CD1c-positive myeloid dendritic cell (primary cell): ENCODE results near the gene GFPT1.
A peak's percentile ranks its signal among the peaks of the same experiment; 100 is the strongest.
"Not testable (repeated sequence)": the region's sequence is repeated elsewhere in the genome, so short reads cannot be mapped to it uniquely, and the experiment has no call there.

Experiments used
- DNase-seq: peaks from one replicate; pipeline ENCODE4 v3.0.0-alpha.2; 2016; ENCODE audit errors: extremely low spot score

The GFPT1 gene

DNA sequence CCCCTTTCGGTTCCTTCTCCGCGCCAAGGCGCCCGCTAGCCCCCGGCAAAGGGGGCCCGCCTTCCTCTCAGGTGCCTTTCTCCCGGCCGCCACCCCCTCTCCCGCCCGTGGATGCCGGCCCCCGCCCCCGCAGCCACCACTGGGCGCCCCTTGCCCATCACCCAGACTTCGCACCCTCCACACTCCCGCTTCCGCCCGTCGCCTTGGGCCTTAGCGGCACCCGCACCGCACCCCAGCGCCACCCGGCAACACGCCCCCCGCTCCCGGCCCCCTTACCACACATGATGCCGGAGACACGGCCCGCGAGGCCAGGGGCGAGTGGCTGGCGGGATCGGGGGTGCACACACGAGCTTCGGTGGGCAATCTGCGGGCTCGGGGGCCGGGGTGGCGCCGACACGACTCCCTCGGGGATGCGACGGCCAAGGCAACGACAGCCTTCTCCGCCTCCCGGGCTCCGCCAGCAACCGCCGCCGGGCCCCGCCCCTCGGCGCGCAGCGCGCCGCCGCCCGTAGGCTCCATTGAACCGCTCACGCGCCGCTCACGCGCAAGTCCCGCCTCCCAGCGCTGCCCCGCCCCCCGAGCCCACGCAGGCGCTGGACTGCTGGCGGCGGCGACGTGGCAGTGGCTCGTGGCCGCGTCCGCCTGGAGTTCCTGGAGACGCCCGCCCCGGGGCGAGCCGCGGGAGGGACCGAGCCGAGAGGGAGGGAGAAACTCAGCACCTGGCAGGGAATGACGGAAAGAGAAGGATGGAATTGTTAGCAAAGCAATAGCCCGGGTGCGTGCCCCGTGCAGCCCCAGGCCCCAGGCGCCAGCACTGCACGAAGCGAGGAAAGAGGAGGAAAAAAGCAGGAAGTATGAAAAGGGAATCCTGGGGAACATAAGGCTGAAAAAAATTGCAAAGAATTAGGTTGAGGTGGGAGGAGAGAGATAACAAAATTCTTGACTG is at the start of gene GFPT1:
Gene GFPT1, minus strand, starts transcription at position 439 of the 946 bp plus-strand sequence. Its CDS starts 156 bp downstream, at position 283.
- DNase-seq, result peak; percentile 97

GRCh38 chr2:69436596-69436937 is 49.5 kb upstream of the GFPT1 start:
- DNase-seq, result no peak

GRCh38 chr2:69434753-69435152 is 47.7 kb upstream of the GFPT1 start:
- no peak for DNase-seq

DNA sequence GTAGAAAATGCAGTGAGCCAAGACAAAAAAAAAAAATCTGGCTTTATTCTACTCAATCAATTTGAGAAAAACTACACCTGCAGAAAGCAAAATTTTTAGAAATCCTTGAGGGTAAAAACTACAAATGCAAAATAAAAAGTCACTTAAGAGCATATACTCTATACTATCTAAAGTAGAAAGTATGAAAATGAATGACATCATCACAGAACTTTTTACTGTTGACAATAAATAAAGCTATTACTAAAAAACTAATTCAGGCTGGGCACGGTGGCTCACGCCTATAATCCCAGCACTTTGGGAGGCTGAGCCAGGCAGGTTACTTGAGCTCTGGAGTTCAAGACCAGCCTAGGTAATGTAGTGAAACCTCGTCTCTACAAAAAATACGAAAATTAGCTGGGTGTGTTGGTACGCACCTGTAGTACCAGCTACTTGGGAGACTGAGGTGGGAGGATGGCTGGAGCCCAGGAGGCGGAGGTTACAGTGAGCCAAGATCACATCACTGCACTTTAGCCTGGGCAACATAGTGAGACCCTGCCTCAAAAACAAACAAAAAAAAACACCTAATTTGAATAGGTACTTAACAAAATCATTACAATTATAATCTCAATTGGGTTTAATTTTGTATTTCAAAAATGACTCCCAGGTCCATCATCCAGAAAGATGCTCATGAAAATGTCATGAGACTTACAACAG is 42.6 kb upstream of the GFPT1 start:
- DNase-seq, result no peak

- DNase-seq, result no peak
Observed at GRCh38 chr2:69428981-69429380, 42.0 kb upstream of the GFPT1 start.

GRCh38 chr2:69424419-69424818 is 37.4 kb upstream of the GFPT1 start:
- no peak for DNase-seq

GRCh38 chr2:69422198-69422597 is 35.2 kb upstream of the GFPT1 start:
- DNase-seq, result no peak

- DNase-seq, result not testable (repeated sequence)
Observed at GRCh38 chr2:69419111-69419510, 32.1 kb upstream of the GFPT1 start.

- DNase-seq, result no peak
Observed at GRCh38 chr2:69416147-69416546, 29.1 kb upstream of the GFPT1 start.

DNA sequence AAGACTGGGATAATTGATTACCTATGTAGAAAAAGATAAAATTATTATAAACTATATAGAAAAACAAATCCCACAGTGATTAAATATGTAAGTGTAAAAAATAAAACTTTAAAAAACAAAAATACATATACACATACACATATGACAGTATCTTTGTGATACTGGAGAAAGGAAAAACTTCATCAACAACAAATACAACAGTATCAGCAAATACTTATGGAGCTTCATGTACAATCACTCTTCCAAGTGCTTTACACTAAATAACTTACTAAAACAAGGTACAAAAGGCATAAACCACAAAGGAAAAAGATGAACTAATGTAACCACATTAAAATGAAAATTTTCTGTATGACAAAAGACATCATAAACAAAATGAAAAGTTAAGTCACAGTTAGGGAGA is 24.1 kb upstream of the GFPT1 start:
- no peak for DNase-seq

DNA sequence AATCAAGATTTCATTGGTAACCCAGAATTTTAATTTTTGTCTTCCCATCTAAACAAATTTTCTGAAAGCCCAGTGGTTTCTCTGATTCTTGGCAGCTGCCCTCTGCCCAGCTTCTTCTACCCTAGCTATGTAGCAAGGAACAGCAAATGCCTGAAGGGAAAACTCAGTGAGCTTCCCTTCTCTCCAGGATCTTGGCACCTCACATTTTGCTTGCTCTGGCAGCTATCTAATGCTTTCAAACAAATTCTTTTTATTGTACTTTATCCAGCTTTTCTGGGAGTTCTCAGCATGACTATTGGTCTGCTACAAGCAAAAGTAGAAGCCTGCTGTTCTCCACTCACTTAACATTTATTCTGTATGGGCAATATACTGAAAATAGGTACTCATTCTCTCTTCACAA is 18.3 kb upstream of the GFPT1 start:
- DNase-seq, result no peak

- no peak for DNase-seq
Observed at GRCh38 chr2:69400121-69400520, 13.1 kb upstream of the GFPT1 start.

GRCh38 chr2:69397234-69397633 is 10.2 kb upstream of the GFPT1 start:
- DNase-seq, result no peak

DNA sequence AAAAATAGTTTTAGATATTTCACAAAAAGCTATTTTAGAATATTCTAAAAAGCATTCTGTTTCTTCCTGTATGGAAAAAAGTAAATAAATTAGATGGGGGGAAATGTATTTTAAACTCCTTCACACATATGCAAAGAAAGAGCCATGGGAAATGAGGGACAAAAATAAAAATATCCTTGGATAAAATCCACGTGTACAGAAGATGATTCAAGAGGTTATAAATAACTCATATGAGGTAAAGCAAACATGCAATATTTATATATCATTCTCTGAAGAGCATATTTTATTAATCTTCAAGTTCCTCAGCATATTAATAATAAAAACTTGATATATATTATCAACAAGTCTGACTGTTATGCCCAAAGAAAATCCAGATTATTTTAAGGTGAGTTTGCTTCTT is 8.8 kb upstream of the GFPT1 start:
- no peak for DNase-seq

GRCh38 chr2:69393963-69394362 is 6.9 kb upstream of the GFPT1 start:
- no peak for DNase-seq

- DNase-seq, result peak; percentile 74
Observed at GRCh38 chr2:69390471-69390870, 3.4 kb upstream of the GFPT1 start.

DNA sequence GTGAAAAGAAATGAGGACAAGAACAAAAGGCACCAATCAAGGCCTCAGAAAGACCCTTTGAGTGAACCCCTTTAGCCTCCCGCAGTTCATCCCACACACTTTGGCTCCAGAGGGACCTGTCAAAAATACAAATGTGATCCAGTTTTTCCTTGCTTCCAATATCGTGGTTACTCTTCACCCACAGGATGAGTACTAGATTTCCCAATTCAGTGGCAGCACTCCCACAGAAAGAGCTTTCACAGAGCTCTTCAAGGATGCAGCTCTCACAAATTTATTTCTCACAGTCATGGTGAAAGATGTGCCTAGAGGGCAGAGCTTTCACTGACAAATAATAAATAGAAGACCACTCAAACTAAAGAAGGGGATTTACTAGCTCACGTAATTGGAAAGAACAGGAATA is 3.0 kb upstream of the GFPT1 start:
- no peak for DNase-seq

DNA sequence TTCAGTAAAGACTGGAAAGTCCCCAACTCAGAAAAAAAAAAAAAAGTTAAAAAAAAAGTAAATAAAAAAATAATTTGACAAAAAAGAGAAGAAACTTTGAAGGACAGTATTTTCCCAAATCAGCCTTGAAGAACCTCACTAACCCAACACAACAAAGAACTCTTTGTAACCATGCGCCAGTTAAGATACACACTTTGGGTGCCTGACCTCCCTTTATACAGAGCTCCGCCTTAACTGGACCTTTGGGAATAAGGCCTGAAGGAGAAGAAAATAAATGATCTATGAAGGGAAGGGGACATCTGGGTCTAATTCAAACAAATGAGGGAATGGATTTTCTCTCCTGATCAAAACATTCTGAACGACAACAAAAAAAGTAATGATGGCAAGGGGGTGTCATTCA is 2.2 kb upstream of the GFPT1 start:
- no peak for DNase-seq

DNA sequence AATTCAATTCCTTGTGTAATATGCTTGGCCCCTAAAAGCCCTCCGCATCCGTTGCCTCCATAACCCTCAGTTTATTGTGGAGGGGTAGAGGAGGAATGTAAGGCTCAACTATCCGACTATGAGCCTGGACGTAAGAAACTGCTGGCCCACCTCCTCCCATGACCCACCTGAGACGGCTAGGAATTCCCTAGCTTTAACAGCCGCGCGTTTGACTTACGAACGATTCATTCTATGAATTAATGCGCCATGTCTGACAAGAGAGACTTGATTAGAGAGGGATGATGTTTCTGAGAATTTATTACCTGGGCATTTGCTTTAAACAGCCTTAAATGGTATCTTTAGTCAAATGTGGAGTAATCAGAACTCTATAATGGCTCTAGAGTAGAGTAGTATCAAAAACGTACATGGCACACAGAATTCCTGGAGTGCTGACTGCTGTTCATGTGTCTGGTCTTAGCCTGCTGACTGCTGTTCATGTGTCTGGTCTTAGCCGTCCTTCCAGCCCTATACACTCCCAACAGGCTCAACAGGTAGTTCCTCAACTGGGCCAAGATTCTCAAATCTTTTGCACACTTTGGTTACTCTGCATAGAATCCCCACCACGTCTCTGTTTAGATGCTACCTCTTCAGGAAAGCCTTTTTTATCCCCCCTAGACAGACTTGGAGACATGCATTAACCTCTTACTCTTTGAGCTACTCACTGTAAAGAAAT is 899 bp upstream of the GFPT1 start:
- DNase-seq, result no peak

GRCh38 chr2:69386360-69386759 is 667 bp downstream of the GFPT1 start:
- no peak for DNase-seq

DNA sequence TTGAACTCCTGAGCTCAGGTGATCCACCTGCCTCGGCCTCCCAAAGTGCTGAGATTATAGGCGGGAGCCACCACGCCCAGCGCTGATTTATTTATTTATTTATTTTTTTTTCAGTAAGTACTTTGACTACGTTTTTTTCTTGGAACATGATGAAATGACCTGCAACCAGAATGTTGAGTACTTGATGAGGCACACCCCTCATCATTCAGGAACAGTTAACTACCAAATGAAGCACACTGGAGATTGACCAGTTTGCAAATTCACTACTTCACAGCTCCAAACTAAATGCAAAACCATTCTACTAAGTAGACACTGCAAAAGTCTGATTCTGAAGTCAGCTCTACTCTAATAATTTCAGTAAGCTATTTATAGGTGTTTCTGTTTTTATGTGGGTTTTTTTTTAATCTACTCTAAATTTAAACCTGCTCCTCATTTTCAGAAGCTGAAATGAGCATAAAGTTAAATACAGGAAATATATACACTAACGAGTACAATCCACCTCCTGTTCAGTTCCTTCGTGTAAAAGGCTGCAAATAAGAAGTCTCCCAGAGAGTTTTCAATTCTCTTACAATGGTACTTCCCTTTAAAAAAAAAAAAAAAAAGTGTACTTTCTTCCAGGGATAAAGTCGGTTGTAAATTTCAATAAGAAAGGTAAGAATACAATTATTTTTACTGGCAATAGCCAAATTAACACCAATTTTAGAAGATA is 1.4 kb downstream of the GFPT1 start:
- DNase-seq, result no peak

DNA sequence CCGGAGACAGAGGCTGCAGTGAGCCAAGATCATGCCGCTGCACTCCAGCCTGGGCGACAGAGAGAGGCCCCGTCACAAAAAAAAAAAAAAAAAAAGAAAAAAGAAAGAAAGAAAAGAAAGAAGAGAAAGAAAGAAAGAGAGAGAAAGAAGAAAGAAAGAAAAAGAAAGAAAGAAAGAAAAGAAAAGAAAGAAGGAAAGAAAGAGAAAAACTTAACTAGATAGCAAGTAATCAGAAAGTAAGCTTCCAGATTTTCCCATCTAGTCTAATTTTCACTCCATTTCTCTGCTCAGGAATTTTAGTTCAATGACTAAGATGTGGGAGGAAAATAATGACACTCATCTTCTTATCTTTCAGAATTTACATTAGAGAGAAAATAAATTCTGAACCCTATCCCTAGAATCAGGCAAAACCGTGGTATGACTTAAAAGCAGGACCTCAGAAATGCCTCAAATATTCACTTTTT is 2.4 kb downstream of the GFPT1 start:
- no peak for DNase-seq
